H1 (cell line): Measurements from ENCODE around the gene CCDC86. TPM values are rescaled to one million over a fixed set of nuclear protein-coding genes. Genes with fewer than 3 reads are reported as not detected.

Experiments used
- CTCF ChIA-PET: fragments of 300-600 bp; sonication (Branson Sonifier 250); formaldehyde crosslinking; loops from one replicate; lab custom pipeline; 2021; ENCODE audit not compliant: partially characterized antibody; lab: Charles Lee
- POLR2A ChIA-PET: fragments of 300-600 bp; sonication (Branson Sonifier 250); formaldehyde crosslinking; loops from one replicate; lab custom pipeline; 2021; ENCODE audit warnings: inconsistent platforms; ENCODE audit not compliant: partially characterized antibody; lab: Charles Lee
- DNase-seq, 2 experiments: peaks; one replicate each; pipeline versions ENCODE4 v3.0.0 to v3.0.0-alpha.2; 2010 to 2022; ENCODE audit warnings: low spot score in 2 of 2, low read depth in 1 of 2, mixed read lengths in 1 of 2
- FAIRE-seq: peaks from 2 replicates; lab custom pipeline; 2011; peaks lifted over from hg19 to GRCh38; lab: Jason Lieb, UNC
- H2AFZ ChIP-seq: 2 replicates; pipeline ENCODE4 v1.8.1; 2012; ENCODE audit warnings: low read length, inconsistent platforms
- H2AK5ac ChIP-seq: 2 replicates; pipeline ENCODE4 v1.6.1; 2013; ENCODE audit warnings: low read depth, low read length
- H2BK120ac ChIP-seq: replicated peaks from 2 replicates; pipeline ENCODE3; 2013; ENCODE audit warnings: low read depth, low read length, inconsistent platforms
- H2BK12ac ChIP-seq: 2 replicates; pipeline ENCODE4 v1.6.1; 2013; ENCODE audit warnings: low read depth, low read length
- H2BK15ac ChIP-seq: 2 replicates; pipeline ENCODE4 v1.6.1; 2013; ENCODE audit warnings: low read length
- H2BK20ac ChIP-seq: 2 replicates; pipeline ENCODE4 v1.6.1; 2013; ENCODE audit warnings: low read length
- H2BK5ac ChIP-seq: 2 replicates; pipeline ENCODE4 v1.6.1; 2013; ENCODE audit warnings: low read depth, low read length
- H3K14ac ChIP-seq: 2 replicates; pipeline ENCODE4 v1.6.1; 2013; ENCODE audit warnings: inconsistent platforms; ENCODE audit not compliant: insufficient read length
- H3K18ac ChIP-seq: 2 replicates; pipeline ENCODE4 v1.6.1; 2013; ENCODE audit warnings: low read length; ENCODE audit errors: extremely low read depth
- H3K23ac ChIP-seq: 2 replicates; pipeline ENCODE4 v1.6.1; 2013; ENCODE audit warnings: inconsistent platforms; ENCODE audit not compliant: insufficient read length
- H3K23me2 ChIP-seq: 2 replicates; pipeline ENCODE4 v1.6.1; 2013; ENCODE audit warnings: low read depth, low read length
- H3K27ac ChIP-seq: 2 replicates; pipeline ENCODE4 v1.6.1; 2011; ENCODE audit warnings: low read depth, low read length, inconsistent platforms
- H3K27me3 ChIP-seq, 4 experiments: replicated peaks in 1 of 4; 1 replicate in 1 of 4; 2 replicates in 3 of 4; pipeline versions ENCODE4 v1.6.1 to v1.8.1; 2011 to 2013; ENCODE audit warnings: low read length in 3 of 4, mild to moderate bottlenecking in 3 of 4, inconsistent platforms in 2 of 4, mixed read lengths in 2 of 4, moderate library complexity in 1 of 4; ENCODE audit not compliant: control insufficient read depth in 3 of 4, insufficient read depth in 3 of 4; ENCODE audit errors: extremely low read depth in 1 of 4
- H3K36me3 ChIP-seq, 4 experiments: 2 replicates each; pipeline versions ENCODE4 v1.6.1 to v1.8.1; 2011 to 2013; ENCODE audit warnings: mild to moderate bottlenecking in 4 of 4, low read length in 3 of 4, moderate library complexity in 2 of 4, control low read depth in 1 of 4, inconsistent platforms in 1 of 4; ENCODE audit not compliant: insufficient read depth in 4 of 4, control insufficient read depth in 2 of 4
- H3K4ac ChIP-seq: replicated peaks from 2 replicates; pipeline ENCODE3; 2013; ENCODE audit warnings: low read length, low read depth, mixed read lengths, inconsistent platforms; ENCODE audit not compliant: insufficient read length
- H3K4me1 ChIP-seq, 4 experiments: replicated peaks in 1 of 4; 1 replicate in 1 of 4; 2 replicates in 3 of 4; pipeline versions ENCODE4 v1.6.1 to v1.8.1; 2011 to 2013; ENCODE audit warnings: low read length in 3 of 4, inconsistent platforms in 2 of 4, mixed read lengths in 1 of 4; ENCODE audit not compliant: insufficient read depth in 4 of 4, control insufficient read depth in 3 of 4
- H3K4me2 ChIP-seq, 2 experiments: 2 replicates each; pipeline versions ENCODE4 v1.6.1 to v1.8.1; 2011 to 2013; ENCODE audit warnings: low read depth in 2 of 2, low read length in 2 of 2, control low read depth in 1 of 2, inconsistent platforms in 1 of 2, mild to moderate bottlenecking in 1 of 2; ENCODE audit not compliant: insufficient read depth in 1 of 2
- H3K4me3 ChIP-seq, 4 experiments: fragments of 200-600, 300-600 bp in 1 of 4; sonication (generic), shearing (Covaris generic), sonication (Bioruptor Twin) in 1 of 4; 2 replicates each; pipeline versions ENCODE4 v1.5.1 to v1.8.1; 2011 to 2016; ENCODE audit warnings: low read length in 4 of 4, low read depth in 3 of 4, control low read depth in 2 of 4, inconsistent platforms in 2 of 4, mild to moderate bottlenecking in 2 of 4, mixed read lengths in 1 of 4, moderate library complexity in 1 of 4; ENCODE audit not compliant: insufficient read depth in 2 of 4; ENCODE audit errors: extremely low read depth in 1 of 4
- H3K56ac ChIP-seq: replicated peaks from 2 replicates; pipeline ENCODE3; 2013; ENCODE audit warnings: low read depth, mild to moderate bottlenecking, mixed read lengths, low read length, inconsistent platforms; ENCODE audit not compliant: insufficient read length
- H3K79me1 ChIP-seq: 2 replicates; pipeline ENCODE4 v1.6.1; 2013; ENCODE audit warnings: low read depth, low read length, control low read depth
- H3K79me2 ChIP-seq, 2 experiments: 2 replicates each; pipeline versions ENCODE4 v1.6.1 to v1.8.1; 2012 to 2013; ENCODE audit warnings: low read length in 2 of 2, mild to moderate bottlenecking in 2 of 2, inconsistent platforms in 1 of 2; ENCODE audit not compliant: insufficient read depth in 2 of 2, control insufficient read depth in 1 of 2
- H3K9ac ChIP-seq, 4 experiments: replicated peaks in 1 of 4; 1 replicate in 1 of 4; 2 replicates in 3 of 4; pipeline versions ENCODE4 v1.6.1 to v1.8.1; 2011 to 2013; ENCODE audit warnings: low read depth in 3 of 4, low read length in 3 of 4, control low read depth in 2 of 4, mild to moderate bottlenecking in 2 of 4, moderate library complexity in 2 of 4, inconsistent platforms in 1 of 4; ENCODE audit errors: extremely low read depth in 1 of 4
- H3K9me3 ChIP-seq, 2 experiments: 2 replicates each; pipeline versions ENCODE4 v1.6.1 to v1.8.1; 2012 to 2013; ENCODE audit warnings: mild to moderate bottlenecking in 2 of 2, moderate library complexity in 2 of 2, control low read depth in 1 of 2, inconsistent platforms in 1 of 2, low read depth in 1 of 2, low read length in 1 of 2, mixed read lengths in 1 of 2; ENCODE audit not compliant: insufficient read depth in 2 of 2
- H4K20me1 ChIP-seq, 2 experiments: replicated peaks in 1 of 2; 2 replicates each; pipeline versions ENCODE3 to v1.8.1; 2011 to 2013; ENCODE audit warnings: inconsistent platforms in 2 of 2, low read length in 2 of 2, mild to moderate bottlenecking in 1 of 2; ENCODE audit not compliant: insufficient read depth in 2 of 2, control insufficient read depth in 1 of 2
- H4K5ac ChIP-seq: 2 replicates; pipeline ENCODE4 v1.6.1; 2013; ENCODE audit warnings: low read length, low read depth, mixed read lengths, inconsistent platforms; ENCODE audit not compliant: insufficient read length
- H4K8ac ChIP-seq: 2 replicates; pipeline ENCODE4 v1.8.0; 2013; ENCODE audit warnings: mild to moderate bottlenecking, moderate library complexity, low read length, inconsistent platforms; ENCODE audit not compliant: insufficient read depth; ENCODE audit errors: extremely low read depth
- H4K91ac ChIP-seq: replicated peaks from 2 replicates; pipeline ENCODE3; 2013; ENCODE audit warnings: low read length, mixed read lengths, inconsistent platforms; ENCODE audit not compliant: insufficient read length
- BRCA1 ChIP-seq: IDR thresholded peaks from 2 replicates; pipeline ENCODE4 v1.6.1; 2012; ENCODE audit warnings: low read depth, low read length, improper control_type of control experiment
- CHD2 ChIP-seq: IDR thresholded peaks from 2 replicates; pipeline ENCODE4 v1.6.1; 2012; ENCODE audit warnings: low read length, improper control_type of control experiment
- CTBP2 ChIP-seq: IDR thresholded peaks from 2 replicates; pipeline ENCODE4 v1.7.0; 2011; ENCODE audit warnings: borderline replicate concordance, mild to moderate bottlenecking, moderate library complexity, mixed read lengths, low read length; ENCODE audit not compliant: insufficient read depth, insufficient read length
- KDM1A ChIP-seq: fragments of 200-600, 300-600 bp; sonication (generic); IDR thresholded peaks from 2 replicates; pipeline ENCODE4 v1.7.1; 2016; ENCODE audit warnings: mild to moderate bottlenecking, low read length, borderline replicate concordance
- KDM5A ChIP-seq: fragments of 200-600 bp; IDR thresholded peaks from 2 replicates; pipeline ENCODE4 v1.7.1; 2012; ENCODE audit warnings: mild to moderate bottlenecking, low read length, inconsistent platforms, mixed read lengths
- RXRA ChIP-seq: IDR thresholded peaks from 2 replicates; pipeline ENCODE4 v1.6.1; 2011; ENCODE audit warnings: low read depth, mild to moderate bottlenecking, low read length, moderate library complexity; ENCODE audit not compliant: insufficient read depth
- WGBS, 2 experiments: shearing (Covaris generic) in 1 of 2; methylation state at CpG; one replicate each; pipeline versions ENCODE4 v1.1.6 to v1.1.7; 2013 to 2015; ENCODE audit warnings: low lambda C conversion rate in 2 of 2, mixed read lengths in 2 of 2, inconsistent platforms in 1 of 2, low coverage in 1 of 2, missing lambda C conversion rate in 1 of 2; ENCODE audit not compliant: insufficient replicate concordance in 2 of 2, insufficient coverage in 1 of 2, insufficient read length in 1 of 2; ENCODE audit errors: extremely low coverage in 1 of 2, missing lambda C conversion rate in 1 of 2; 5-methylcytosine and 5-hydroxymethylcytosine counted together
- polyA plus RNA-seq, 7 experiments: library from polyadenylated mRNA; depleted of rRNA in 3 of 7; stranded (reverse) in 5 of 7; unstranded in 2 of 7; fragments of >200 nt in 5 of 7; fragments of 200-250 nt in 2 of 7; gene quantifications; 1 replicate in 5 of 7; 2 replicates in 1 of 7; 4 replicates in 1 of 7; pipeline versions ENCODE4 v1.2.1 to v1.2.3, GENCODE V29; 2011 to 2013; ENCODE audit warnings: missing spikeins in 2 of 7, mixed read lengths in 2 of 7
- total RNA-seq: library from RNA; stranded (reverse); fragmentation: NEBNext Ultra II Directional; extraction: Animal tissue kit (Norgen Biotek cat#: 25700); gene quantifications from 2 replicates; pipeline ENCODE4 v1.2.1, GENCODE V29; 2021
- TF ChIP-seq, protein P1 (sequence below): IDR thresholded peaks from 2 replicates; pipeline ENCODE4 v1.6.1; 2012; ENCODE audit warnings: inconsistent platforms

The CCDC86 gene
- total and polyA plus RNA-seq, 2 of the 8 experiments (the other 6 are each of a cell fraction or from before 2014, with no cell fraction given), result 37.7 to 76.4 TPM

GRCh38 chr11:60870276-60870675 is 28.4 kb downstream of the CCDC86 start:
- 67% methylated on average over 3 of the region's 3 CpGs; no CpG with 5 or more reads in 1 of the 2 experiments for WGBS, 2 experiments
- CTCF ChIA-PET, result interaction anchor here (1.1 to 9.5 kb wide), 10 partner anchors 10 to 528 kb away, joined by 3 to 52 read pairs (median 6); partner anchors contain the start of gene PTGDR2
- TF ChIP-seq CTBP2, result no peak
- TF ChIP-seq BRCA1, result no peak
- TF ChIP-seq RXRA, result no peak
- TF ChIP-seq KDM1A, result no peak
- TF ChIP-seq KDM5A, result no peak
- TF ChIP-seq CHD2, result no peak
- TF ChIP-seq, protein P1, sequence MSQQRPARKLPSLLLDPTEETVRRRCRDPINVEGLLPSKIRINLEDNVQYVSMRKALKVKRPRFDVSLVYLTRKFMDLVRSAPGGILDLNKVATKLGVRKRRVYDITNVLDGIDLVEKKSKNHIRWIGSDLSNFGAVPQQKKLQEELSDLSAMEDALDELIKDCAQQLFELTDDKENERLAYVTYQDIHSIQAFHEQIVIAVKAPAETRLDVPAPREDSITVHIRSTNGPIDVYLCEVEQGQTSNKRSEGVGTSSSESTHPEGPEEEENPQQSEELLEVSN, result no peak

More at GRCh38 chr11:60870276-60870675, 28.4 kb downstream of the CCDC86 start:
- Histone ChIP-seq H3K18ac (no peak overlapping the region), H3K56ac (no peak overlapping the region), H3K23me2 (no peaks in the 10 kb centered on the region), H2AFZ (no peak overlapping the region), H3K4me2 (no peak overlapping the region), H4K8ac (no peak overlapping the region), H4K5ac (no peak overlapping the region), H2BK20ac (no peak overlapping the region), H3K36me3 (no peaks in the 10 kb centered on the region), H2AK5ac (no peak overlapping the region), H3K14ac (no peak overlapping the region), H3K9ac (no peak overlapping the region), H2BK15ac (no peak overlapping the region), H3K79me1 (no peaks in the 10 kb centered on the region), H3K27me3 (no peaks in the 10 kb centered on the region), H3K4me3 (no peak overlapping the region), H3K23ac (no peak overlapping the region), H2BK5ac (no peak overlapping the region), H3K79me2 (no peaks in the 10 kb centered on the region), H3K9me3 (no peaks in the 10 kb centered on the region), H2BK120ac (no peak overlapping the region), H2BK12ac (no peak overlapping the region), H3K27ac (no peak overlapping the region), H3K4ac (no peak overlapping the region), H3K4me1 (peaks cover 0 to 4% (median 0%) of the 10 kb centered on the region in 4 experiments; a peak in 4 of 7 replicates), H4K20me1 (no peaks in the 10 kb centered on the region), H4K91ac (no peak overlapping the region)
- DNase-seq, result no peak
- FAIRE-seq, result no peak
- POLR2A ChIA-PET, result interaction anchor here (2.3 to 4.2 kb wide), 2 partner anchors 19 to 35 kb away, joined by 6 to 20 read pairs; no protein-coding TSS in a partner anchor
